Endothelial cell of umbilical vein (primary cell): ENCODE data around the gene MAP3K10. TPM values are rescaled to one million over a fixed set of nuclear protein-coding genes. Genes with fewer than 3 reads are reported as not detected.

Experiments
- BruUV-seq: library from RNA; stranded (reverse); fragments of 400-500 nt; replicated peaks from 2 replicates; lab custom pipeline; 2021; lab: Mats Ljungman, UMichigan
- CTCF ChIA-PET: fragments of 300-600, 350-600 bp; sonication (Branson Sonifier 250); formaldehyde crosslinking; loops from one replicate; lab custom pipeline; 2021; ENCODE audit warnings: antibody characterized with exemption, inconsistent platforms; lab: Charles Lee
- POLR2A ChIA-PET: fragments of 300-600, 350-600 bp; sonication (Branson Sonifier 250); formaldehyde crosslinking; loops from one replicate; lab custom pipeline; 2021; ENCODE audit warnings: antibody characterized with exemption, inconsistent platforms; lab: Charles Lee
- DNase-seq: peaks from one replicate; pipeline ENCODE4 v3.0.0-alpha.2; 2011; ENCODE audit warnings: low read depth, low spot score
- FAIRE-seq: peaks from 2 replicates; lab custom pipeline; 2011; peaks lifted over from hg19 to GRCh38; lab: Jason Lieb, UNC
- H2AFZ ChIP-seq: 2 replicates; pipeline ENCODE4 v1.6.0; 2012; ENCODE audit warnings: low read depth, low read length, control low read depth, inconsistent platforms
- H3K27ac ChIP-seq: 2 replicates; pipeline ENCODE4 v1.5.1; 2011; ENCODE audit warnings: low read depth, mild to moderate bottlenecking, control low read depth, low read length, moderate library complexity; ENCODE audit not compliant: insufficient read depth
- H3K27me3 ChIP-seq, 2 experiments: 2 replicates each; pipeline versions ENCODE4 v1.6.0 to v1.6.1; 2011; ENCODE audit warnings: low read length in 2 of 2, mixed read lengths in 1 of 2; ENCODE audit not compliant: control insufficient read depth in 2 of 2, insufficient read depth in 2 of 2
- H3K36me3 ChIP-seq, 2 experiments: 2 replicates in 1 of 2; 3 replicates in 1 of 2; pipeline ENCODE4 v1.5.1; 2011; ENCODE audit warnings: low read length in 2 of 2, mild to moderate bottlenecking in 1 of 2, moderate library complexity in 1 of 2; ENCODE audit not compliant: control insufficient read depth in 2 of 2, insufficient read depth in 2 of 2; ENCODE audit errors: extremely low read depth in 1 of 2
- H3K4me1 ChIP-seq: 3 replicates; pipeline ENCODE4 v1.5.1; 2011; ENCODE audit warnings: mild to moderate bottlenecking, low read length; ENCODE audit not compliant: control insufficient read depth, insufficient read depth; ENCODE audit errors: extremely low read depth
- H3K4me2 ChIP-seq: 2 replicates; pipeline ENCODE4 v1.6.1; 2011; ENCODE audit warnings: low read length, control low read depth, mixed read lengths; ENCODE audit not compliant: insufficient read depth
- H3K4me3 ChIP-seq, 3 experiments: fragments of 200-600 bp in 1 of 3; sonication (generic), shearing (Covaris generic) in 1 of 3; replicated peaks in 1 of 3; 2 replicates each; pipeline ENCODE4 v1.5.1; 2011 to 2016; ENCODE audit warnings: control low read depth in 3 of 3, low read length in 3 of 3, mild to moderate bottlenecking in 2 of 3, inconsistent platforms in 1 of 3, low read depth in 1 of 3, moderate library complexity in 1 of 3; ENCODE audit not compliant: insufficient read depth in 1 of 3
- H3K79me2 ChIP-seq: 2 replicates; pipeline ENCODE4 v1.6.0; 2012; ENCODE audit warnings: low read length, inconsistent platforms; ENCODE audit not compliant: control insufficient read depth, insufficient read depth
- H3K9ac ChIP-seq: replicated peaks from 2 replicates; pipeline ENCODE3; 2011; ENCODE audit warnings: low read length, control low read depth; ENCODE audit not compliant: insufficient read depth; ENCODE audit errors: extremely low read depth
- H3K9me1 ChIP-seq: replicated peaks from 3 replicates; pipeline ENCODE4 v1.6.0; 2011; ENCODE audit warnings: mild to moderate bottlenecking, low read length; ENCODE audit not compliant: control insufficient read depth, insufficient read depth; ENCODE audit errors: extremely low read depth
- H3K9me3 ChIP-seq: replicated peaks from 2 replicates; pipeline ENCODE4 v1.5.1; 2012; ENCODE audit warnings: low read length, inconsistent platforms; ENCODE audit not compliant: control insufficient read depth, insufficient read depth
- H4K20me1 ChIP-seq: replicated peaks from 2 replicates; pipeline ENCODE3; 2011; ENCODE audit warnings: mild to moderate bottlenecking, low read length; ENCODE audit not compliant: control insufficient read depth, insufficient read depth; ENCODE audit errors: extremely low read depth
- CTCF ChIP-seq, 2 donors: IDR thresholded peaks; 1 replicate in 1 of 2; 2 replicates in 1 of 2; pipeline ENCODE4 v1.5.1; 2011; ENCODE audit warnings: low read length in 2 of 2, mild to moderate bottlenecking in 2 of 2, moderate library complexity in 2 of 2, control low read depth in 1 of 2, inconsistent platforms in 1 of 2, low read depth in 1 of 2; ENCODE audit not compliant: insufficient read depth in 1 of 2; ENCODE audit errors: extremely low read depth in 1 of 2
- EZH2 ChIP-seq: IDR thresholded peaks from 2 replicates; pipeline ENCODE4 v1.6.1; 2012; ENCODE audit warnings: borderline replicate concordance, low read depth, mild to moderate bottlenecking, moderate library complexity, low read length, inconsistent platforms; ENCODE audit not compliant: severe bottlenecking
- FOS ChIP-seq: IDR thresholded peaks from 2 replicates; pipeline ENCODE4 v1.6.1; 2011; ENCODE audit warnings: mild to moderate bottlenecking, low read length, moderate library complexity, borderline replicate concordance; ENCODE audit not compliant: insufficient read depth
- GATA2 ChIP-seq: IDR thresholded peaks from 2 replicates; pipeline ENCODE4 v1.7.0; 2011; ENCODE audit warnings: low read depth, mild to moderate bottlenecking, moderate library complexity, mixed read lengths, low read length; ENCODE audit not compliant: insufficient read length, insufficient read depth
- JUN ChIP-seq: IDR thresholded peaks from 2 replicates; pipeline ENCODE4 v1.6.1; 2011; ENCODE audit warnings: borderline replicate concordance, low read depth; ENCODE audit not compliant: insufficient read length, insufficient read depth
- MAX ChIP-seq: IDR thresholded peaks from 2 replicates; pipeline ENCODE4 v1.6.1; 2011; ENCODE audit not compliant: insufficient read depth, insufficient read length
- MYC ChIP-seq: IDR thresholded peaks from one replicate; pipeline ENCODE4 v1.6.1; 2011; ENCODE audit warnings: mild to moderate bottlenecking, low read depth, low read length
- POLR2A ChIP-seq: IDR thresholded peaks from 2 replicates; pipeline ENCODE4 v1.6.1; 2012; ENCODE audit warnings: low read depth, mild to moderate bottlenecking, control low read depth, low read length
- POLR2AphosphoS5 ChIP-seq: IDR thresholded peaks from 2 replicates; pipeline ENCODE4 v1.6.1; 2012; ENCODE audit warnings: low read depth, mild to moderate bottlenecking, control low read depth, low read length, moderate library complexity; ENCODE audit not compliant: insufficient read depth
- dilution Hi-C: fragments of 300-500 bp; cut with MboI; formaldehyde crosslinking; loops from one replicate; pipeline ENCODE4 v1.15.0; 2019; ENCODE audit warnings: low sequenced_read_pairs; ENCODE audit not compliant: extremely low pct_ligation_motif_present
- intact Hi-C: fragments of 100-400 bp; cut with micrococcal nuclease; formaldehyde crosslinking; loops from one replicate; pipeline ENCODE4 v1.10.0; 2022
- polyA plus RNA-seq, 4 experiments: library from polyadenylated mRNA; depleted of rRNA in 3 of 4; stranded (reverse) in 3 of 4; unstranded in 1 of 4; fragments of >200 nt; gene quantifications; 2 replicates each; pipeline versions ENCODE4 v1.2.1 to v1.2.3, GENCODE V29; 2011 to 2012; ENCODE audit warnings: missing spikeins in 1 of 4
- total RNA-seq: library from RNA; stranded (reverse); gene quantifications from 2 replicates; pipeline ENCODE4 v1.2.3, GENCODE V29; 2021

Gene MAP3K10
- total and polyA plus RNA-seq, 2 donors (not counting 3 experiments of a cell fraction or from before 2014, with no cell fraction given), result 6.3 to 19.4 TPM

GRCh38 chr19:40200341-40201099 lies 9.3 kb downstream of the MAP3K10 start:
- H3K4me3 ChIP-seq, result no peak overlapping the region
- DNase-seq (no peak), FAIRE-seq (no peak)
- no peaks in the 10 kb centered on the region for H3K9me1 ChIP-seq
- H3K36me3 ChIP-seq, result peaks cover 0 to 3% of the 10 kb centered on the region in 2 experiments
- no peak overlapping the region for H3K4me2 ChIP-seq
- intact Hi-C loops (no loop called here), dilution Hi-C loops (no loop called here)
- ChIA-PET POLR2A (no interaction called here), CTCF (interaction anchor here (1.1 to 1.4 kb wide), 2 partner anchors 13 to 17 kb away, joined by 3 read pairs; no protein-coding TSS in a partner anchor)
- no peak for TF ChIP-seq JUN
- TF ChIP-seq EZH2, result no peak
- TF ChIP-seq CTCF (IDR thresholded peaks at IDR 0.05; ENCODE audit: extremely low read depth in 1 of 2, insufficient read depth in 1 of 2, low read depth in 1 of 2, low read length in 2 of 2), result no peak
- TF ChIP-seq MAX, result no peak
- no peak for TF ChIP-seq MYC
- no peak for TF ChIP-seq POLR2AphosphoS5
- TF ChIP-seq POLR2A, result no peak
- TF ChIP-seq GATA2, result no peak
- no peak for TF ChIP-seq FOS
- no peaks in the 10 kb centered on the region for H3K27me3 ChIP-seq
- H3K79me2 ChIP-seq, result no peaks in the 10 kb centered on the region
- no TSS peak for BruUV-seq
- H3K9me3 ChIP-seq, result no peaks in the 10 kb centered on the region
- H2AFZ ChIP-seq, result no peak overlapping the region
- H4K20me1 ChIP-seq, result no peaks in the 10 kb centered on the region
- H3K9ac ChIP-seq, result no peak overlapping the region
- H3K4me1 ChIP-seq, result no peaks in the 10 kb centered on the region
- H3K27ac ChIP-seq, result no peak overlapping the region
